SU-DHL-6 (cell line): ENCODE measurements around the gene C1QTNF2.

ENCODE experiments used
- H2AFZ ChIP-seq: fragments of 200-600 bp; sonication (generic); 2 replicates; pipeline ENCODE4 v1.6.1; 2014; ENCODE audit warnings: low read depth, mild to moderate bottlenecking, moderate library complexity, mixed read lengths, antibody characterized with exemption, low read length; ENCODE audit not compliant: severe bottlenecking
- H3F3A ChIP-seq: fragments of 200-600 bp; shearing (Covaris generic); 2 replicates; pipeline ENCODE4 v1.6.0; 2016; ENCODE audit warnings: antibody characterized with exemption, mild to moderate bottlenecking; ENCODE audit not compliant: insufficient read depth
- H3K27ac ChIP-seq: fragments of 200-600 bp; sonication (generic); 2 replicates; pipeline ENCODE4 v1.5.1; 2016; ENCODE audit warnings: low read depth, mild to moderate bottlenecking, low read length, moderate library complexity, mixed read lengths
- H3K27me3 ChIP-seq: fragments of 200-600 bp; sonication (generic), shearing (Covaris generic); 2 replicates; pipeline ENCODE4 v1.6.0; 2014; ENCODE audit warnings: mild to moderate bottlenecking, low read length
- H3K36me3 ChIP-seq: fragments of 200-600 bp; sonication (generic); 2 replicates; pipeline ENCODE4 v1.6.1; 2014; ENCODE audit warnings: mild to moderate bottlenecking, low read length, mixed read lengths
- H3K4me2 ChIP-seq: fragments of 300-600, 200-600 bp; shearing (Covaris generic), sonication (generic); 2 replicates; pipeline ENCODE4 v1.6.0; 2014; ENCODE audit warnings: low read length, low read depth, mild to moderate bottlenecking; ENCODE audit not compliant: poor library complexity, severe bottlenecking
- H3K4me3 ChIP-seq: fragments of 200-600 bp; sonication (generic); 2 replicates; pipeline ENCODE4 v1.5.1; 2014; ENCODE audit warnings: antibody characterized with exemption, low read length, mild to moderate bottlenecking, mixed read lengths; ENCODE audit not compliant: insufficient read depth, poor library complexity, severe bottlenecking
- H3K79me2 ChIP-seq: fragments of 200-600 bp; sonication (generic); 2 replicates; pipeline ENCODE4 v1.6.1; 2014; ENCODE audit warnings: mild to moderate bottlenecking, low read length, moderate library complexity; ENCODE audit not compliant: insufficient read depth
- H3K9ac ChIP-seq: fragments of 200-600 bp; sonication (generic); 2 replicates; pipeline ENCODE4 v1.7.0; 2014; ENCODE audit warnings: mild to moderate bottlenecking, low read length
- H3K9me2 ChIP-seq: fragments of 200-600 bp; sonication (generic); replicated peaks from 2 replicates; pipeline ENCODE4 v1.6.1; 2014; ENCODE audit warnings: low read length; ENCODE audit not compliant: insufficient read depth
- H3K9me3 ChIP-seq: fragments of 200-600 bp; sonication (generic); 2 replicates; pipeline ENCODE4 v1.6.1; 2014; ENCODE audit warnings: low read length, mixed read lengths; ENCODE audit not compliant: insufficient read depth
- H4K20me1 ChIP-seq: fragments of 200-600 bp; sonication (generic); 2 replicates; pipeline ENCODE4 v1.6.1; 2014; ENCODE audit warnings: low read depth, mild to moderate bottlenecking, antibody characterized with exemption, low read length, moderate library complexity, mixed read lengths
- CTCF ChIP-seq: fragments of 200-600 bp; sonication (generic); IDR thresholded peaks from one replicate; pipeline ENCODE4 v1.5.1; 2017; ENCODE audit warnings: antibody characterized with exemption, mild to moderate bottlenecking, low read length, moderate library complexity; ENCODE audit not compliant: insufficient read depth, poor library complexity, severe bottlenecking
- EZH2phosphoT487 ChIP-seq: fragments of 200-600 bp; sonication (generic), shearing (Covaris generic); conservative IDR thresholded peaks from 2 replicates; pipeline ENCODE4 v1.6.1; 2018; ENCODE audit warnings: mild to moderate bottlenecking, antibody characterized with exemption, low read length, moderate library complexity, mixed read lengths

C1QTNF2 gene

GRCh38 chr5:160376416-160376815 lies 6.0 kb upstream of the C1QTNF2 start:
- no peaks in the 10 kb centered on the region for H3F3A ChIP-seq
- H3K9me3 ChIP-seq: no peaks in the 10 kb centered on the region
- H2AFZ ChIP-seq: no peak overlapping the region
- H3K27ac ChIP-seq: no peak overlapping the region
- H3K9me2 ChIP-seq: no peaks in the 10 kb centered on the region
- H3K9ac ChIP-seq: no peak overlapping the region
- no peak for TF ChIP-seq CTCF
- H3K4me2 ChIP-seq: no peak overlapping the region
- H3K4me3 ChIP-seq: no peak overlapping the region
- no peaks in the 10 kb centered on the region for H3K27me3 ChIP-seq
- H3K79me2 ChIP-seq: no peaks in the 10 kb centered on the region
- H3K36me3 ChIP-seq: no peaks in the 10 kb centered on the region
- no peaks in the 10 kb centered on the region for H4K20me1 ChIP-seq

- H3K9me2 ChIP-seq: no peaks in the 10 kb centered on the region
- no peaks in the 10 kb centered on the region for H4K20me1 ChIP-seq
- H3K36me3 ChIP-seq: no peaks in the 10 kb centered on the region
- H3K9ac ChIP-seq: no peak overlapping the region
- H3K27me3 ChIP-seq: no peaks in the 10 kb centered on the region
- TF ChIP-seq EZH2phosphoT487 (no peak), CTCF (no peak)
- no peaks in the 10 kb centered on the region for H3F3A ChIP-seq
- H3K4me2 ChIP-seq: no peak overlapping the region
- H3K79me2 ChIP-seq: no peaks in the 10 kb centered on the region
- no peaks in the 10 kb centered on the region for H3K9me3 ChIP-seq
- H3K27ac ChIP-seq: no peak overlapping the region
- H2AFZ ChIP-seq: no peak overlapping the region
- H3K4me3 ChIP-seq: no peak overlapping the region
Measured at GRCh38 chr5:160375701-160376100, 5.3 kb upstream of the C1QTNF2 start.

- Histone ChIP-seq H3K27me3 (no peaks in the 10 kb centered on the region), H3K4me3 (no peak overlapping the region), H3K27ac (no peak overlapping the region), H4K20me1 (no peaks in the 10 kb centered on the region), H3K9me3 (no peaks in the 10 kb centered on the region), H3K4me2 (no peak overlapping the region), H2AFZ (no peak overlapping the region), H3K9ac (no peak overlapping the region), H3K9me2 (no peaks in the 10 kb centered on the region), H3F3A (no peaks in the 10 kb centered on the region), H3K79me2 (no peaks in the 10 kb centered on the region), H3K36me3 (no peaks in the 10 kb centered on the region)
- TF ChIP-seq EZH2phosphoT487: no peak
- no peak for TF ChIP-seq CTCF
Measured at GRCh38 chr5:160375166-160375565, 4.7 kb upstream of the C1QTNF2 start.

- no peak for TF ChIP-seq EZH2phosphoT487
- no peak for TF ChIP-seq CTCF
- no peaks in the 10 kb centered on the region for H4K20me1 ChIP-seq
- no peak overlapping the region for H3K4me3 ChIP-seq
- no peaks in the 10 kb centered on the region for H3K9me3 ChIP-seq
- no peaks in the 10 kb centered on the region for H3F3A ChIP-seq
- H3K79me2 ChIP-seq: no peaks in the 10 kb centered on the region
- H3K36me3 ChIP-seq: no peaks in the 10 kb centered on the region
- no peaks in the 10 kb centered on the region for H3K9me2 ChIP-seq
- H2AFZ ChIP-seq: no peak overlapping the region
- no peaks in the 10 kb centered on the region for H3K27me3 ChIP-seq
- no peak overlapping the region for H3K9ac ChIP-seq
- no peak overlapping the region for H3K27ac ChIP-seq
- H3K4me2 ChIP-seq: no peak overlapping the region
Measured at GRCh38 chr5:160371294-160371693, 868 bp upstream of the C1QTNF2 start.
